GM23338 (cell line): ENCODE results near the gene SLC6A1. TPM values are rescaled to one million over a fixed set of nuclear protein-coding genes. Genes with fewer than 3 reads are reported as not detected.

Source experiments
- ATAC-seq: fragments of 200-7000 bp; cut with Tn5 transposase; 3 replicates; pipeline ENCODE4 v1.9.1; 2020
- DNase-seq: peaks from one replicate; pipeline ENCODE4 v3.0.0-alpha.2; 2015; ENCODE audit warnings: low spot score
- H2AFZ ChIP-seq: fragments of 200-600 bp; sonication (generic); 2 replicates; pipeline ENCODE4 v1.8.0; 2016; ENCODE audit warnings: antibody characterized with exemption, mild to moderate bottlenecking, moderate library complexity
- H3F3A ChIP-seq: fragments of 200-600 bp; sonication (generic); replicated peaks from 2 replicates; pipeline ENCODE4 v1.8.0; 2017; ENCODE audit warnings: antibody characterized with exemption, mixed run types, low read depth
- H3K27ac ChIP-seq: fragments of 200-600 bp; sonication (generic); 2 replicates; pipeline ENCODE4 v1.6.1; 2016; ENCODE audit warnings: low read depth
- H3K27me3 ChIP-seq: fragments of 200-600 bp; sonication (generic); 2 replicates; pipeline ENCODE4 v1.8.0; 2016; ENCODE audit warnings: mild to moderate bottlenecking, mixed run types, moderate library complexity; ENCODE audit not compliant: insufficient read depth
- H3K36me3 ChIP-seq: fragments of 200-600 bp; sonication (generic); 2 replicates; pipeline ENCODE4 v1.8.0; 2016; ENCODE audit warnings: mild to moderate bottlenecking; ENCODE audit not compliant: insufficient read depth
- H3K4me1 ChIP-seq: fragments of 200-600 bp; sonication (generic); 2 replicates; pipeline ENCODE4 v1.8.0; 2016; ENCODE audit warnings: mild to moderate bottlenecking, moderate library complexity; ENCODE audit not compliant: insufficient read depth
- H3K4me2 ChIP-seq: fragments of 200-600 bp; sonication (generic); 2 replicates; pipeline ENCODE4 v1.7.1; 2017; ENCODE audit warnings: mixed run types
- H3K4me3 ChIP-seq: fragments of 200-600 bp; sonication (generic); 2 replicates; pipeline ENCODE4 v1.6.1; 2016; ENCODE audit warnings: mixed run types
- H3K79me2 ChIP-seq: fragments of 200-600 bp; sonication (generic); replicated peaks from 2 replicates; pipeline ENCODE4 v1.8.0; 2017; ENCODE audit warnings: mild to moderate bottlenecking; ENCODE audit not compliant: insufficient read depth
- H3K9me2 ChIP-seq: fragments of 200-600 bp; sonication (generic); 2 replicates; pipeline ENCODE4 v1.8.0; 2017; ENCODE audit not compliant: insufficient read depth
- H4K20me1 ChIP-seq: fragments of 200-600 bp; sonication (generic); replicated peaks from 2 replicates; pipeline ENCODE4 v1.8.0; 2017; ENCODE audit warnings: mild to moderate bottlenecking; ENCODE audit not compliant: insufficient read depth
- H3K27ac Mint-ChIP-seq: 2 replicates; pipeline ENCODE4 v1.8.0; 2020; ENCODE audit warnings: inconsistent platforms, mild to moderate bottlenecking, moderate library complexity, mixed read lengths
- H3K27me3 Mint-ChIP-seq: 3 replicates; pipeline ENCODE4 v1.8.0; 2022; ENCODE audit warnings: low read depth, mild to moderate bottlenecking, moderate library complexity, mixed read lengths, inconsistent platforms; ENCODE audit not compliant: insufficient read depth, poor library complexity
- H3K36me3 Mint-ChIP-seq: 3 replicates; pipeline ENCODE4 v1.8.0; 2021; ENCODE audit warnings: low read depth, mild to moderate bottlenecking, inconsistent platforms, moderate library complexity, mixed read lengths
- H3K4me1 Mint-ChIP-seq: 3 replicates; pipeline ENCODE4 v1.8.0; 2020; ENCODE audit warnings: mild to moderate bottlenecking, inconsistent platforms, mixed read lengths
- H3K4me3 Mint-ChIP-seq: 3 replicates; pipeline ENCODE4 v1.8.0; 2021; ENCODE audit warnings: moderate library complexity, mild to moderate bottlenecking, inconsistent platforms, mixed read lengths
- H3K9me3 Mint-ChIP-seq: 3 replicates; pipeline ENCODE4 v1.8.0; 2020; ENCODE audit warnings: moderate library complexity, mild to moderate bottlenecking, inconsistent platforms, mixed read lengths
- CREB1 ChIP-seq: fragments of 250-450 bp; sonication (Bioruptor Pico); IDR thresholded peaks from 2 replicates; pipeline ENCODE4 v1.5.0; 2020; ENCODE audit warnings: low read depth, mild to moderate bottlenecking, moderate library complexity
- EZH2phosphoT487 ChIP-seq: fragments of 200-600 bp; sonication (generic); IDR thresholded peaks from one replicate; pipeline ENCODE4 v1.8.1; 2018; ENCODE audit warnings: antibody characterized with exemption; ENCODE audit not compliant: unreplicated experiment
- JUNB ChIP-seq: IDR thresholded peaks from one replicate; pipeline ENCODE4 v1.6.1; 2016; ENCODE audit warnings: antibody characterized with exemption; ENCODE audit not compliant: unreplicated experiment
- polyA plus RNA-seq: library from polyadenylated mRNA; unstranded; fragments of >200 nt; fragmentation: Nextera tagmentation; extraction: Ambion mirVana; gene quantifications from 2 replicates; pipeline ENCODE4 v1.2.1, GENCODE V29; 2016
- total RNA-seq: library from RNA; depleted of rRNA; stranded (reverse); fragments of >200 nt; shearing (Covaris generic); gene quantifications from 2 replicates; pipeline ENCODE4 v1.2.3, GENCODE V29; 2014
- TF ChIP-seq, protein P1 (sequence below): fragments of 250-450 bp; sonication (Bioruptor Pico); IDR thresholded peaks from 2 replicates; pipeline ENCODE4 v1.5.0; 2020; ENCODE audit warnings: mild to moderate bottlenecking, moderate library complexity
- TF ChIP-seq, protein P2 (sequence below), 2 experiments: fragments of 200-600 bp in 1 of 2; sonication (generic) in 1 of 2; conservative IDR thresholded peaks; 2 replicates each; pipeline versions ENCODE4 v1.5.1 to v1.6.1; 2016 to 2017; ENCODE audit warnings: antibody characterized with exemption in 2 of 2, low read depth in 2 of 2, mild to moderate bottlenecking in 2 of 2, moderate library complexity in 1 of 2
- TF ChIP-seq, protein P3 (sequence below): IDR thresholded peaks from 2 replicates; pipeline ENCODE4 v1.6.1; 2016; ENCODE audit warnings: antibody characterized with exemption

Gene SLC6A1
- total and polyA plus RNA-seq, 2 experiments from 2014 or later: 0.16 to 0.28 TPM

DNA sequence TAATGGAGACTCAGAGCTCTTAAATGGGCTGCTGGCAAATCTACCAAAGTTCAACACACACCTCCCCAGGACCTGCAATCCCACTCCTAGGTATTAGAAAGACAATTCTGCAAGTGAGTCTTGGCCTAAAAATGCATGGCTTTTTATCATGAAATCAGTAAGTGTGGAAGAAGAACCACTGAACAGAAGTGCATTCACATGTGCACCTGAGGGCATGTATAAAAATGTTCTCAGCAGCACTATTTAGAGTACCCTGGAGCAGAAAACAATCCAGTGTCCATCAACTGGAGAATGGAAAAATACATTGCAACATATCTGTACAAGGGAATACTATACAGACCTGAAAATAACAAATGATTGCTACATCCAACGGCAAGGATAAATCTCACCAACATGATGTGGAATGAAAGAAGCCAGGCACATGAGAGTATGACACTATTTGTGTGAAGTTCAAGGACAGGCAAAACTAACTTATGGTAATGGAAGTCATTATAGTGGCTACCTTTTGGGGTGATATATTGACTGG lies 8.1 kb upstream of the SLC6A1 start (continued):
- TF ChIP-seq, protein P1, sequence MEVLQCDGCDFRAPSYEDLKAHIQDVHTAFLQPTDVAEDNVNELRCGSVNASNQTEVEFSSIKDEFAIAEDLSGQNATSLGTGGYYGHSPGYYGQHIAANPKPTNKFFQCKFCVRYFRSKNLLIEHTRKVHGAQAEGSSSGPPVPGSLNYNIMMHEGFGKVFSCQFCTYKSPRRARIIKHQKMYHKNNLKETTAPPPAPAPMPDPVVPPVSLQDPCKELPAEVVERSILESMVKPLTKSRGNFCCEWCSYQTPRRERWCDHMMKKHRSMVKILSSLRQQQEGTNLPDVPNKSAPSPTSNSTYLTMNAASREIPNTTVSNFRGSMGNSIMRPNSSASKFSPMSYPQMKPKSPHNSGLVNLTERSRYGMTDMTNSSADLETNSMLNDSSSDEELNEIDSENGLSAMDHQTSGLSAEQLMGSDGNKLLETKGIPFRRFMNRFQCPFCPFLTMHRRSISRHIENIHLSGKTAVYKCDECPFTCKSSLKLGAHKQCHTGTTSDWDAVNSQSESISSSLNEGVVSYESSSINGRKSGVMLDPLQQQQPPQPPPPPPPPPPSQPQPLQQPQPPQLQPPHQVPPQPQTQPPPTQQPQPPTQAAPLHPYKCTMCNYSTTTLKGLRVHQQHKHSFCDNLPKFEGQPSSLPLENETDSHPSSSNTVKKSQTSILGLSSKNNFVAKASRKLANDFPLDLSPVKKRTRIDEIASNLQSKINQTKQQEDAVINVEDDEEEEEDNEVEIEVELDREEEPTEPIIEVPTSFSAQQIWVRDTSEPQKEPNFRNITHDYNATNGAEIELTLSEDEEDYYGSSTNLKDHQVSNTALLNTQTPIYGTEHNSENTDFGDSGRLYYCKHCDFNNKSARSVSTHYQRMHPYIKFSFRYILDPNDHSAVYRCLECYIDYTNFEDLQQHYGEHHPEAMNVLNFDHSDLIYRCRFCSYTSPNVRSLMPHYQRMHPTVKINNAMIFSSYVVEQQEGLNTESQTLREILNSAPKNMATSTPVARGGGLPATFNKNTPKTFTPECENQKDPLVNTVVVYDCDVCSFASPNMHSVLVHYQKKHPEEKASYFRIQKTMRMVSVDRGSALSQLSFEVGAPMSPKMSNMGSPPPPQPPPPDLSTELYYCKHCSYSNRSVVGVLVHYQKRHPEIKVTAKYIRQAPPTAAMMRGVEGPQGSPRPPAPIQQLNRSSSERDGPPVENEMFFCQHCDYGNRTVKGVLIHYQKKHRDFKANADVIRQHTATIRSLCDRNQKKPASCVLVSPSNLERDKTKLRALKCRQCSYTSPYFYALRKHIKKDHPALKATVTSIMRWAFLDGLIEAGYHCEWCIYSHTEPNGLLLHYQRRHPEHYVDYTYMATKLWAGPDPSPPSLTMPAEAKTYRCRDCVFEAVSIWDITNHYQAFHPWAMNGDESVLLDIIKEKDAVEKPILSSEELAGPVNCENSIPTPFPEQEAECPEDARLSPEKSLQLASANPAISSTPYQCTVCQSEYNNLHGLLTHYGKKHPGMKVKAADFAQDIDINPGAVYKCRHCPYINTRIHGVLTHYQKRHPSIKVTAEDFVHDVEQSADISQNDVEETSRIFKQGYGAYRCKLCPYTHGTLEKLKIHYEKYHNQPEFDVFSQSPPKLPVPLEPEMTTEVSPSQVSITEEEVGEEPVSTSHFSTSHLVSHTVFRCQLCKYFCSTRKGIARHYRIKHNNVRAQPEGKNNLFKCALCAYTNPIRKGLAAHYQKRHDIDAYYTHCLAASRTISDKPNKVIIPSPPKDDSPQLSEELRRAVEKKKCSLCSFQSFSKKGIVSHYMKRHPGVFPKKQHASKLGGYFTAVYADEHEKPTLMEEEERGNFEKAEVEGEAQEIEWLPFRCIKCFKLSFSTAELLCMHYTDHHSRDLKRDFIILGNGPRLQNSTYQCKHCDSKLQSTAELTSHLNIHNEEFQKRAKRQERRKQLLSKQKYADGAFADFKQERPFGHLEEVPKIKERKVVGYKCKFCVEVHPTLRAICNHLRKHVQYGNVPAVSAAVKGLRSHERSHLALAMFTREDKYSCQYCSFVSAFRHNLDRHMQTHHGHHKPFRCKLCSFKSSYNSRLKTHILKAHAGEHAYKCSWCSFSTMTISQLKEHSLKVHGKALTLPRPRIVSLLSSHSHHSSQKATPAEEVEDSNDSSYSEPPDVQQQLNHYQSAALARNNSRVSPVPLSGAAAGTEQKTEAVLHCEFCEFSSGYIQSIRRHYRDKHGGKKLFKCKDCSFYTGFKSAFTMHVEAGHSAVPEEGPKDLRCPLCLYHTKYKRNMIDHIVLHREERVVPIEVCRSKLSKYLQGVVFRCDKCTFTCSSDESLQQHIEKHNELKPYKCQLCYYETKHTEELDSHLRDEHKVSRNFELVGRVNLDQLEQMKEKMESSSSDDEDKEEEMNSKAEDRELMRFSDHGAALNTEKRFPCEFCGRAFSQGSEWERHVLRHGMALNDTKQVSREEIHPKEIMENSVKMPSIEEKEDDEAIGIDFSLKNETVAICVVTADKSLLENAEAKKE (CRISPR knock-in tag): no peak
- TF ChIP-seq, protein P2, sequence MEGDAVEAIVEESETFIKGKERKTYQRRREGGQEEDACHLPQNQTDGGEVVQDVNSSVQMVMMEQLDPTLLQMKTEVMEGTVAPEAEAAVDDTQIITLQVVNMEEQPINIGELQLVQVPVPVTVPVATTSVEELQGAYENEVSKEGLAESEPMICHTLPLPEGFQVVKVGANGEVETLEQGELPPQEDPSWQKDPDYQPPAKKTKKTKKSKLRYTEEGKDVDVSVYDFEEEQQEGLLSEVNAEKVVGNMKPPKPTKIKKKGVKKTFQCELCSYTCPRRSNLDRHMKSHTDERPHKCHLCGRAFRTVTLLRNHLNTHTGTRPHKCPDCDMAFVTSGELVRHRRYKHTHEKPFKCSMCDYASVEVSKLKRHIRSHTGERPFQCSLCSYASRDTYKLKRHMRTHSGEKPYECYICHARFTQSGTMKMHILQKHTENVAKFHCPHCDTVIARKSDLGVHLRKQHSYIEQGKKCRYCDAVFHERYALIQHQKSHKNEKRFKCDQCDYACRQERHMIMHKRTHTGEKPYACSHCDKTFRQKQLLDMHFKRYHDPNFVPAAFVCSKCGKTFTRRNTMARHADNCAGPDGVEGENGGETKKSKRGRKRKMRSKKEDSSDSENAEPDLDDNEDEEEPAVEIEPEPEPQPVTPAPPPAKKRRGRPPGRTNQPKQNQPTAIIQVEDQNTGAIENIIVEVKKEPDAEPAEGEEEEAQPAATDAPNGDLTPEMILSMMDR (conservative IDR thresholded peaks at IDR 0.05; ENCODE audit: low read depth in 2 of 2): no peak
- TF ChIP-seq EZH2phosphoT487: no peak
- no peak for TF ChIP-seq CREB1 (CRISPR knock-in tag)
- TF ChIP-seq, protein P3, sequence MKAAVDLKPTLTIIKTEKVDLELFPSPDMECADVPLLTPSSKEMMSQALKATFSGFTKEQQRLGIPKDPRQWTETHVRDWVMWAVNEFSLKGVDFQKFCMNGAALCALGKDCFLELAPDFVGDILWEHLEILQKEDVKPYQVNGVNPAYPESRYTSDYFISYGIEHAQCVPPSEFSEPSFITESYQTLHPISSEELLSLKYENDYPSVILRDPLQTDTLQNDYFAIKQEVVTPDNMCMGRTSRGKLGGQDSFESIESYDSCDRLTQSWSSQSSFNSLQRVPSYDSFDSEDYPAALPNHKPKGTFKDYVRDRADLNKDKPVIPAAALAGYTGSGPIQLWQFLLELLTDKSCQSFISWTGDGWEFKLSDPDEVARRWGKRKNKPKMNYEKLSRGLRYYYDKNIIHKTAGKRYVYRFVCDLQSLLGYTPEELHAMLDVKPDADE: no peak

DNA sequence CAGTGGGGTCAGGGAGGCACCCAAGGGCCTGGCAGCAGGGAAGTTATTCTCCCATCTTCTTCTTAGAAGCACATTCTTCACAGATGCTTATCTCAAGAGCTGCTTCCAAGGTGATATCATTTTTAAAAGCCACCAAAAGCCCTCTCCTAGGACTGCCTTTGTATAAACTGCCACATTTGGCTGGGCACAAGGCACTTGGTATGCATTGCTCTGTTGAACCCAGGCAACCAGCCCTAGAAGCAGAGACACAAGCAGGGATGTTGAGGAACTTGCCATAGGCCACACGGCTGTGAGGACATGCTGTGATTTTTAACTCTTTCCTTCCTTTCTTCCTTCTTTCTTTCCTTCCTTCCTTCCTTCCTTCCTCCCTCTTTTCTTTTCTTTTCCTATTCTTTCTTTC lies 7.4 kb upstream of the SLC6A1 start:
- Mint-ChIP-seq H3K27me3 (peaks cover 3% of the 10 kb centered on the region), H3K36me3 (no peaks in the 10 kb centered on the region), H3K27ac (no peak overlapping the region), H3K4me1 (peaks cover 24% of the 10 kb centered on the region), H3K4me3 (no peak overlapping the region), H3K9me3 (no peaks in the 10 kb centered on the region)
- Histone ChIP-seq H3K9me2 (no peaks in the 10 kb centered on the region), H4K20me1 (no peaks in the 10 kb centered on the region), H3K27me3 (0 out of 2 replicates have a peak, but pooled peaks cover 4% of the 10 kb centered on the region), H3K36me3 (no peaks in the 10 kb centered on the region), H3K4me3 (no peak overlapping the region), H3K27ac (no peak overlapping the region), H3K79me2 (no peaks in the 10 kb centered on the region), H3K4me1 (no peaks in the 10 kb centered on the region; the same call in 1 of the 2 replicates), H3F3A (no peaks in the 10 kb centered on the region), H2AFZ (no peak overlapping the region), H3K4me2 (no peak overlapping the region)
- DNase-seq: no peak
- ATAC-seq: no peak
- TF ChIP-seq JUNB: no peak
